ENCODE results near the gene THAP7.

- TF ChIP-seq GTF3C2 (IDR thresholded peaks at IDR 0.05; ENCODE audit: borderline replicate concordance, extremely low read depth, insufficient read length) (no peak), TAF15 (IDR thresholded peaks at IDR 0.05; ENCODE audit: low read depth, low read length) (no peak)
Observed at GRCh38 chr22:20964799-20965103, 37.2 kb downstream of the THAP7 start.
